ENCODE measurements around the gene METTL3.

- TF ChIP-seq CTCF (conservative IDR thresholded peaks at IDR 0.05; ENCODE audit: low read length) = peak; percentile 95
- TF ChIP-seq EZH2phosphoT487 (IDR thresholded peaks at IDR 0.05; ENCODE audit: borderline replicate concordance) = no peak
Observed at GRCh38 chr14:21476925-21477681, 34.0 kb downstream of the METTL3 start, which contains the start of the genes RAB2B and TOX4.

Data from Loucy (cell line).